Measurements from ENCODE around the gene MAP3K8.
"Not testable (repeated sequence)": the region's sequence is repeated elsewhere in the genome, so short reads cannot be mapped to it uniquely, and the experiment has no call there.

MAP3K8 gene

GRCh38 chr10:30433306-30433729 lies 666 bp upstream of the MAP3K8 start:
- peaks cover 36% of the 10 kb centered on the region for H4K20me1 ChIP-seq (ENCODE audit: insufficient read depth, low read length)
- peak overlapping the region; percentile 99 for H3K4me3 ChIP-seq (ENCODE audit: low read length)
- peaks cover 39% of the 10 kb centered on the region for H3K36me3 ChIP-seq (replicated peaks; ENCODE audit: low read depth, low read length)
- no peak overlapping the region for H2AFZ ChIP-seq (ENCODE audit: low read depth, low read length)
- H3K4me1 ChIP-seq (ENCODE audit: low read length): peaks cover 57% of the 10 kb centered on the region
- TF ChIP-seq CTCF (IDR thresholded peaks at IDR 0.05; ENCODE audit: low read depth, low read length) (no peak), EZH2phosphoT487 (IDR thresholded peaks at IDR 0.05; ENCODE audit: low read depth) (no peak)
- H3K79me2 ChIP-seq (ENCODE audit: low read length): peaks cover 86% of the 10 kb centered on the region
- H3K9me3 ChIP-seq (ENCODE audit: insufficient read depth, low read length): no peaks in the 10 kb centered on the region
- peak overlapping the region; percentile 93 for H3K27ac ChIP-seq (ENCODE audit: low read length)
- H3K27me3 ChIP-seq (ENCODE audit: low read depth, low read length): no peaks in the 10 kb centered on the region
- H3K4me2 ChIP-seq (ENCODE audit: low read length): peak overlapping the region; percentile 63
- peak overlapping the region; percentile 99 for H3K9ac ChIP-seq (ENCODE audit: low read length)

GRCh38 chr10:30434273-30435072 lies 489 bp downstream of the MAP3K8 start:
- no peak for TF ChIP-seq EZH2phosphoT487 (IDR thresholded peaks at IDR 0.05; ENCODE audit: low read depth)
- TF ChIP-seq CTCF (IDR thresholded peaks at IDR 0.05; ENCODE audit: low read depth, low read length): no peak
- H3K79me2 ChIP-seq (ENCODE audit: low read length): peaks cover 91% of the 10 kb centered on the region
- peaks cover 48% of the 10 kb centered on the region for H3K36me3 ChIP-seq (replicated peaks; ENCODE audit: low read depth, low read length)
- H3K4me2 ChIP-seq (ENCODE audit: low read length): peak overlapping the region; percentile 74
- peaks cover 47% of the 10 kb centered on the region for H4K20me1 ChIP-seq (ENCODE audit: insufficient read depth, low read length)
- peaks cover 54% of the 10 kb centered on the region for H3K4me1 ChIP-seq (ENCODE audit: low read length)
- no peaks in the 10 kb centered on the region for H3K9me3 ChIP-seq (ENCODE audit: insufficient read depth, low read length)
- H2AFZ ChIP-seq (ENCODE audit: low read depth, low read length): no peak overlapping the region
- peak overlapping the region; percentile 99 for H3K4me3 ChIP-seq (ENCODE audit: low read length)
- peak overlapping the region; percentile 99 for H3K9ac ChIP-seq (ENCODE audit: low read length)
- no peaks in the 10 kb centered on the region for H3K27me3 ChIP-seq (ENCODE audit: low read depth, low read length)
- H3K27ac ChIP-seq (ENCODE audit: low read length): peak overlapping the region; percentile 93

- H2AFZ ChIP-seq (ENCODE audit: low read depth, low read length): no peak overlapping the region
- no peaks in the 10 kb centered on the region for H3K27me3 ChIP-seq (ENCODE audit: low read depth, low read length)
- peaks cover 53% of the 10 kb centered on the region for H3K4me1 ChIP-seq (ENCODE audit: low read length)
Observed at GRCh38 chr10:30435073-30435422, 1.1 kb downstream of the MAP3K8 start.

GRCh38 chr10:30435499-30436167 lies 1.6 kb downstream of the MAP3K8 start:
- Histone ChIP-seq H3K4me3 (ENCODE audit: low read length) (peak overlapping the region; percentile 99), H3K4me1 (ENCODE audit: low read length) (peaks cover 48% of the 10 kb centered on the region), H3K79me2 (ENCODE audit: low read length) (peaks cover 92% of the 10 kb centered on the region), H3K27ac (ENCODE audit: low read length) (peak overlapping the region; percentile 93), H4K20me1 (ENCODE audit: insufficient read depth, low read length) (peaks cover 59% of the 10 kb centered on the region), H3K36me3 (replicated peaks; ENCODE audit: low read depth, low read length) (peaks cover 56% of the 10 kb centered on the region), H3K4me2 (ENCODE audit: low read length) (peak overlapping the region; percentile 96), H3K9ac (ENCODE audit: low read length) (peak overlapping the region; percentile 99)
- not testable (repeated sequence) for H3K9me3 ChIP-seq (ENCODE audit: insufficient read depth, low read length); H2AFZ ChIP-seq (ENCODE audit: low read depth, low read length); H3K27me3 ChIP-seq (ENCODE audit: low read depth, low read length)

More at GRCh38 chr10:30435073-30435422, 1.1 kb downstream of the MAP3K8 start:
- H3K4me2 ChIP-seq (ENCODE audit: low read length): peak overlapping the region; percentile 74
- H3K27ac ChIP-seq (ENCODE audit: low read length): peak overlapping the region; percentile 93
- peak overlapping the region; percentile 99 for H3K9ac ChIP-seq (ENCODE audit: low read length)
- H3K4me3 ChIP-seq (ENCODE audit: low read length): peak overlapping the region; percentile 99
- H3K36me3 ChIP-seq (replicated peaks; ENCODE audit: low read depth, low read length): peaks cover 53% of the 10 kb centered on the region
- peaks cover 53% of the 10 kb centered on the region for H4K20me1 ChIP-seq (ENCODE audit: insufficient read depth, low read length)
- H3K9me3 ChIP-seq (ENCODE audit: insufficient read depth, low read length): no peaks in the 10 kb centered on the region
- H3K79me2 ChIP-seq (ENCODE audit: low read length): peaks cover 91% of the 10 kb centered on the region
- TF ChIP-seq EZH2phosphoT487 (IDR thresholded peaks at IDR 0.05; ENCODE audit: low read depth): no peak
- TF ChIP-seq CTCF (IDR thresholded peaks at IDR 0.05; ENCODE audit: low read depth, low read length): no peak

Measured in OCI-LY3 (cell line).